Activated CD8-positive, alpha-beta T cell treated with anti-CD3 and anti-CD28 coated beads for 36 hours (primary cell): ENCODE measurements around the gene RAB3IP. TPM values are rescaled to one million over a fixed set of nuclear protein-coding genes. Genes with fewer than 3 reads are reported as not detected.

ENCODE experiments used
- ATAC-seq: fragments of 200-7000 bp; cut with Tn5 transposase; one replicate; pipeline ENCODE4 v1.10.0; 2021; ENCODE audit warnings: mild to moderate bottlenecking, moderate library complexity
- CTCF ChIA-PET: fragments of 350-600 bp; sonication (Branson Sonifier 250); formaldehyde crosslinking; loops from one replicate; lab custom pipeline; 2021; ENCODE audit warnings: antibody characterized with exemption; lab: Charles Lee
- POLR2A ChIA-PET: fragments of 350-600 bp; sonication (Branson Sonifier 250); formaldehyde crosslinking; loops from one replicate; lab custom pipeline; 2021; ENCODE audit warnings: antibody characterized with exemption; lab: Charles Lee
- DNase-seq: peaks from one replicate; pipeline ENCODE4 v3.0.0-alpha.2; 2020
- H3K27ac Mint-ChIP-seq: one replicate; pipeline ENCODE4 v1.8.0; 2021; ENCODE audit warnings: mild to moderate bottlenecking, mixed read lengths
- H3K27me3 Mint-ChIP-seq: one replicate; pipeline ENCODE4 v1.8.0; 2021; ENCODE audit warnings: mixed read lengths
- H3K36me3 Mint-ChIP-seq: one replicate; pipeline ENCODE4 v1.8.0; 2021; ENCODE audit warnings: low read depth, mixed read lengths
- H3K4me1 Mint-ChIP-seq: one replicate; pipeline ENCODE4 v1.8.0; 2021; ENCODE audit warnings: low read depth, mixed read lengths
- H3K4me3 Mint-ChIP-seq: one replicate; pipeline ENCODE4 v1.8.0; 2021; ENCODE audit warnings: mild to moderate bottlenecking, moderate library complexity, mixed read lengths
- H3K9me3 Mint-ChIP-seq: one replicate; pipeline ENCODE4 v1.8.0; 2021; ENCODE audit warnings: mixed read lengths
- intact Hi-C: fragments of 100-400 bp; cut with micrococcal nuclease; formaldehyde crosslinking; loops from one replicate; pipeline ENCODE4 v1.10.0; 2022
- total RNA-seq, 2 experiments: library from RNA; stranded (reverse); gene quantifications; one replicate each; pipeline ENCODE4 v1.2.3, GENCODE V29; 2021
- TF ChIP-seq, protein P1 (sequence below): fragments of 200-600 bp; IDR thresholded peaks from one replicate; pipeline ENCODE4 v1.8.0; 2022; ENCODE audit warnings: antibody characterized with exemption, mild to moderate bottlenecking

RAB3IP gene
- total RNA-seq, 2 experiments from 2014 or later: 31.4 to 37.2 TPM

DNA sequence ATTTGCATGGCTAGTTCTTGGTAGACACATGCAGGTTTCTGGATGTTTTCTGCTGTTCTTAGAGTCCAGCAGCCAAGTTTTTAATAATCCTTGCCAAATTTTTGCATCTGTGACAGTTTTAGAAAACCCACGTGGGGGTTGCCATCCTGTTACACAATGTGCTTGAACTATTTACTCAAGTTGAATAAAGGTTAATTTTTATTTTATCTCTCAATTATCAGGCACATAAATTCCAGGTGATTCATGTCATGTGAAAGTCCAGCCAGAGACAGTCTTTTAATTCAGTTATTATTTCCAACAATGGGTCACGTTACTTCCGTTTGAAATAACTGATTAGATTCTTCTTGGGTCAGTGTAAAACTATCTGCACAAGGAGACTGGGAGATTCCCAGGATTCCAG lies 102.1 kb downstream of the RAB3IP start:
- no peaks in the 10 kb centered on the region for H3K4me1 Mint-ChIP-seq
- no peak for ATAC-seq
- intact Hi-C loops: no loop called here
- TF ChIP-seq, protein P1, sequence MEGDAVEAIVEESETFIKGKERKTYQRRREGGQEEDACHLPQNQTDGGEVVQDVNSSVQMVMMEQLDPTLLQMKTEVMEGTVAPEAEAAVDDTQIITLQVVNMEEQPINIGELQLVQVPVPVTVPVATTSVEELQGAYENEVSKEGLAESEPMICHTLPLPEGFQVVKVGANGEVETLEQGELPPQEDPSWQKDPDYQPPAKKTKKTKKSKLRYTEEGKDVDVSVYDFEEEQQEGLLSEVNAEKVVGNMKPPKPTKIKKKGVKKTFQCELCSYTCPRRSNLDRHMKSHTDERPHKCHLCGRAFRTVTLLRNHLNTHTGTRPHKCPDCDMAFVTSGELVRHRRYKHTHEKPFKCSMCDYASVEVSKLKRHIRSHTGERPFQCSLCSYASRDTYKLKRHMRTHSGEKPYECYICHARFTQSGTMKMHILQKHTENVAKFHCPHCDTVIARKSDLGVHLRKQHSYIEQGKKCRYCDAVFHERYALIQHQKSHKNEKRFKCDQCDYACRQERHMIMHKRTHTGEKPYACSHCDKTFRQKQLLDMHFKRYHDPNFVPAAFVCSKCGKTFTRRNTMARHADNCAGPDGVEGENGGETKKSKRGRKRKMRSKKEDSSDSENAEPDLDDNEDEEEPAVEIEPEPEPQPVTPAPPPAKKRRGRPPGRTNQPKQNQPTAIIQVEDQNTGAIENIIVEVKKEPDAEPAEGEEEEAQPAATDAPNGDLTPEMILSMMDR: no peak
- POLR2A ChIA-PET: no interaction called here
- no peaks in the 10 kb centered on the region for H3K36me3 Mint-ChIP-seq
- DNase-seq: no peak
- H3K9me3 Mint-ChIP-seq: no peaks in the 10 kb centered on the region
- CTCF ChIA-PET: no interaction called here
- H3K27me3 Mint-ChIP-seq: peaks cover 7% of the 10 kb centered on the region
- H3K27ac Mint-ChIP-seq: no peak overlapping the region
- no peak overlapping the region for H3K4me3 Mint-ChIP-seq

DNA sequence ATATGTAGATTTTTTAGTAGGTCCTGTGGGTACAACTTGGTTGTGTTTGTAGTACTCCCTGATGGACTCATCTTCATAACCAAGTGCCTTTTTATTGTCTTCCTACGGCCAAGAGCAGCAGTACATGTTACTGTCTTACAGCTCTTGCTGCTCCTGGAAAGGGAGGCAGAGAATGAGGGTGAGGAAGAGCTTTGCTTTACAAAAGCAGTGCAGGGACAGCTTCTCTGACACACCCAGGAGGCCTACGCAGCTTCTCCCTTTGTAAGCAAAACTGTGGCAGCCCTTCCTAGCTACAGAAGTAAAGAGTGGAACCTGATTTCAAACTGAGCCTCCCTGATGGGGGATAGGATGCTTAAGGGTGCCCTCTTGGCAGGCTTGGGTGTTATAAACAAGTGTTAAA lies 104.9 kb downstream of the RAB3IP start:
- H3K4me1 Mint-ChIP-seq: no peaks in the 10 kb centered on the region
- DNase-seq: no peak
- H3K36me3 Mint-ChIP-seq: no peaks in the 10 kb centered on the region
- H3K9me3 Mint-ChIP-seq: no peaks in the 10 kb centered on the region
- peaks cover 8% of the 10 kb centered on the region for H3K27me3 Mint-ChIP-seq
- ATAC-seq: no peak
- TF ChIP-seq, protein P1: no peak
- intact Hi-C loops: no loop called here
- POLR2A ChIA-PET: no interaction called here
- CTCF ChIA-PET: no interaction called here
- no peak overlapping the region for H3K4me3 Mint-ChIP-seq
- H3K27ac Mint-ChIP-seq: no peak overlapping the region

DNA sequence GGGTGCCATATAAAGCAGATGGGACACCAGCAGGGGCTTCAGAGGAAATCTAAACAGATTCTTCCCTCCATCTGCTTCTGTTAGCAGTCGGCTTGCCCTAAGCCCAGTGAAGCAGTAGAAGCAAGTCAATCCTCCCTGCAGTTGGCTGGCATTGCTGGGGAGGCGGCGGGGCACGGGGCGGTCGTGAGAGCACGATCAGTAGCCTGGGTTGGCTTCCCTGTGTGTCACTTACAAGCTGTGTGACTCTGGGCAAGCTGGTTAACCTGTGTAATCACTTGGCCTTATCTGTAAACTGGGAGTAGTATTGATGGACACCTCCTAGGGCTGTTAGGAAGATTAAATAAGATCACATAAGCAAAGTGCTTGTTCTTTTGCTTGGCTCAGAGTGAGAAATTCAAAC lies 105.8 kb downstream of the RAB3IP start:
- ChIA-PET CTCF (no interaction called here), POLR2A (no interaction called here)
- TF ChIP-seq, protein P1: no peak
- intact Hi-C loops: no loop called here
- ATAC-seq: no peak
- DNase-seq: no peak
- peaks cover 9% of the 10 kb centered on the region for H3K27me3 Mint-ChIP-seq
- H3K27ac Mint-ChIP-seq: no peak overlapping the region
- no peak overlapping the region for H3K4me3 Mint-ChIP-seq
- H3K4me1 Mint-ChIP-seq: no peaks in the 10 kb centered on the region
- no peaks in the 10 kb centered on the region for H3K36me3 Mint-ChIP-seq
- no peaks in the 10 kb centered on the region for H3K9me3 Mint-ChIP-seq

DNA sequence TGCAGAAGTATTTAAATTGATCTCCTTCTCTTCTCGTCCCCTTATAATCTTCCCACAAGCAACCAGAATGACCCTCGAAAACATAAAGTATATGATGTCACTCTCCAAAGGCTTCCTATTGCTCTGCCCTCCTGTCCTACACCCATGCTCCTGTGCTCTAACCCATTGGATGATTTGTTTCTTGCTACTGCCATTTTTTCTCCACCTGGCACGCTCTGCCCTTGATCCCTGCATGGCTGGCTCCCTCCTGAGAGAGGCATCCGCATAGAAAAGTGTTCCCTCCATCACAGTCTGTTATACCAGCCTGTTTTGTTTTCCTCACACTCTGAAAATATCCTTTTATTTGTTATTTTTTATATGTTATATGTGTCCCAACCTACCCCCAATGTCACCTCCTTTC lies 106.2 kb downstream of the RAB3IP start:
- TF ChIP-seq, protein P1: no peak
- ChIA-PET CTCF (no interaction called here), POLR2A (no interaction called here)
- peaks cover 10% of the 10 kb centered on the region for H3K27me3 Mint-ChIP-seq
- H3K4me3 Mint-ChIP-seq: no peak overlapping the region
- ATAC-seq (no peak), DNase-seq (no peak)
- intact Hi-C loops: no loop called here
- H3K36me3 Mint-ChIP-seq: no peaks in the 10 kb centered on the region
- H3K9me3 Mint-ChIP-seq: no peaks in the 10 kb centered on the region
- H3K4me1 Mint-ChIP-seq: no peaks in the 10 kb centered on the region
- H3K27ac Mint-ChIP-seq: no peak overlapping the region

DNA sequence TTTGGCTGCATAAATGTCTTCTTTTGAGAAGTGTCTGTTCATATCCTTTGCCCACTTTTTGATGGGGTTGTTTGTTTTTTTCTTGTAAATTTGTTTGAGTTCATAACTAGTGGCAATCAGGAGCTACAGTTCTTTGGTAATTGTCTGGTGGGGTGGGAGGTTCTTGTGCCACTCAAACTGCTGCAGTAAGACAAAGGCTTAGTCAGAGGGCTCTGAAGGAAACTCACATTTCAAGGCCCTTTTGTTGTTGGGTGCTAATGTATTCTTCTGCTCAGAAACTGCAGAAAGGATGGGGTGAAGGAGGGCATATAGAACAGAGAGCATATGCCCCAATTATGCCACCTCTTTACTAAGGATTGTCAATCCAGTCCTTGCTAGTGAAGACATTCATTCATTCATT lies 108.3 kb downstream of the RAB3IP start:
- TF ChIP-seq, protein P1: no peak
- Mint-ChIP-seq H3K27ac (no peak overlapping the region), H3K9me3 (no peaks in the 10 kb centered on the region), H3K36me3 (no peaks in the 10 kb centered on the region), H3K27me3 (peaks cover 15% of the 10 kb centered on the region), H3K4me3 (no peak overlapping the region), H3K4me1 (no peaks in the 10 kb centered on the region)
- ATAC-seq (no peak), DNase-seq (no peak)
- ChIA-PET POLR2A (no interaction called here), CTCF (no interaction called here)
- intact Hi-C loops: no loop called here
